Right ventricle myocardium inferior (tissue), 1 donor: ENCODE results near the gene ADARB2. TPM values are rescaled to one million over a fixed set of nuclear protein-coding genes. Genes with fewer than 3 reads are reported as not detected.
"Not testable (repeated sequence)": the region's sequence is repeated elsewhere in the genome, so short reads cannot be mapped to it uniquely, and the experiment has no call there.

Experiments used
- ATAC-seq: fragments of 200-7000 bp; cut with Tn5 transposase; one replicate; pipeline ENCODE4 v1.9.1; 2020; ENCODE audit warnings: mild to moderate bottlenecking, moderate library complexity
- DNase-seq: peaks from one replicate; pipeline ENCODE4 v3.0.0; 2021; ENCODE audit errors: missing footprints
- intact Hi-C: fragments of 100-400 bp; cut with DNase I; formaldehyde crosslinking; loops from one replicate; pipeline ENCODE4 v1.11.0; 2022
- total RNA-seq: library from RNA; stranded (reverse); fragmentation: NEBNext Ultra II Directional; extraction: Animal tissue kit (Norgen Biotek cat#: 25700); gene quantifications from one replicate; pipeline ENCODE4 v1.2.1, GENCODE V29; 2021
- donor health status: DM: no; HTN: yes; CAD: no; lungs with severe emphysema.

ADARB2 gene
- total RNA-seq, 1 donor from 2014 or later = 0.19 TPM

GRCh38 chr10:1244493-1244892 lies 492.8 kb downstream of the ADARB2 start:
- ATAC-seq (no peak), DNase-seq (no peak)
- intact Hi-C loops = no loop called here

- intact Hi-C loops = no loop called here
- DNase-seq = no peak
- no peak for ATAC-seq
Measured at GRCh38 chr10:1243486-1244234, 493.7 kb downstream of the ADARB2 start.

GRCh38 chr10:1242975-1243374 lies 494.4 kb downstream of the ADARB2 start:
- intact Hi-C loops = no loop called here
- ATAC-seq = no peak
- no peak for DNase-seq

GRCh38 chr10:1241973-1242935 lies 495.1 kb downstream of the ADARB2 start:
- intact Hi-C loops = no loop called here
- DNase-seq = no peak

GRCh38 chr10:1241322-1241890 lies 495.9 kb downstream of the ADARB2 start:
- DNase-seq (no peak), ATAC-seq (no peak)
- intact Hi-C loops = no loop called here

More at GRCh38 chr10:1241973-1242935, 495.1 kb downstream of the ADARB2 start:
- no peak for ATAC-seq

GRCh38 chr10:1240341-1240775 lies 497.0 kb downstream of the ADARB2 start:
- intact Hi-C loops = no loop called here
- DNase-seq (no peak), ATAC-seq (no peak)

- intact Hi-C loops = no loop called here
- no peak for ATAC-seq
- peak; percentile 30 for DNase-seq
Measured at GRCh38 chr10:1233031-1233430, 504.3 kb downstream of the ADARB2 start.

GRCh38 chr10:1232164-1232911 lies 505.0 kb downstream of the ADARB2 start:
- no peak for ATAC-seq
- no peak for DNase-seq
- intact Hi-C loops = no loop called here

GRCh38 chr10:1230592-1231275 lies 506.6 kb downstream of the ADARB2 start:
- intact Hi-C loops = no loop called here
- ATAC-seq = no peak
- no peak for DNase-seq

- intact Hi-C loops = no loop called here
- DNase-seq (peak; percentile 35), ATAC-seq (no peak)
Measured at GRCh38 chr10:1230138-1230537, 507.2 kb downstream of the ADARB2 start.

- no peak for ATAC-seq
- DNase-seq = no peak
- intact Hi-C loops = no loop called here
Measured at GRCh38 chr10:1229574-1229973, 507.8 kb downstream of the ADARB2 start.

- DNase-seq (no peak), ATAC-seq (no peak)
- intact Hi-C loops = no loop called here
Measured at GRCh38 chr10:1229116-1229515, 508.2 kb downstream of the ADARB2 start.

GRCh38 chr10:1228467-1228975 lies 508.8 kb downstream of the ADARB2 start:
- no peak for ATAC-seq
- intact Hi-C loops = no loop called here
- no peak for DNase-seq

- no peak for ATAC-seq
- no peak for DNase-seq
Measured at GRCh38 chr10:1227510-1228402, 509.6 kb downstream of the ADARB2 start.

GRCh38 chr10:1226907-1227306 lies 510.4 kb downstream of the ADARB2 start:
- DNase-seq, ATAC-seq, intact Hi-C loops: not testable (repeated sequence)

More at GRCh38 chr10:1227510-1228402, 509.6 kb downstream of the ADARB2 start:
- intact Hi-C loops = no loop called here

GRCh38 chr10:1219874-1220273 lies 517.5 kb downstream of the ADARB2 start:
- DNase-seq, ATAC-seq, intact Hi-C loops: not testable (repeated sequence)

- ATAC-seq (no peak), DNase-seq (no peak)
- intact Hi-C loops = no loop called here
Measured at GRCh38 chr10:1217661-1218060, 519.7 kb downstream of the ADARB2 start.
